Upper lobe of left lung (tissue), 6 donors: ENCODE results near the gene FOXE1. TPM values are rescaled to one million over a fixed set of nuclear protein-coding genes. Genes with fewer than 3 reads are reported as not detected.

Experiments used
- ATAC-seq, 2 donors: fragments of 200-7000 bp; cut with Tn5 transposase; one replicate each; pipeline ENCODE4 v1.9.1; 2022; ENCODE audit warnings: mild to moderate bottlenecking in 2 of 2, moderate library complexity in 2 of 2; ENCODE audit not compliant: low FRiP score in 2 of 2
- DNase-seq, 2 donors: peaks; one replicate each; pipeline ENCODE4 v3.0.0-alpha.2; 2019 to 2020
- H3K27ac ChIP-seq, 4 donors: fragments of 200-600 bp; sonication (generic); one replicate each; pipeline ENCODE4 v1.5.1; 2016 to 2019
- H3K27me3 ChIP-seq, 4 donors: fragments of 200-600 bp; sonication (generic); one replicate each; pipeline ENCODE4 v1.5.1; 2017 to 2019
- H3K36me3 ChIP-seq, 4 donors: fragments of 200-600 bp; sonication (generic); one replicate each; pipeline ENCODE4 v1.5.1; 2016 to 2019
- H3K4me1 ChIP-seq, 4 donors: fragments of 200-600 bp; sonication (generic); one replicate each; pipeline ENCODE4 v1.5.1; 2018 to 2019
- H3K4me3 ChIP-seq, 4 donors: fragments of 200-600 bp; sonication (generic); one replicate each; pipeline ENCODE4 v1.5.1; 2017 to 2019; ENCODE audit warnings: mild to moderate bottlenecking in 2 of 4, moderate library complexity in 1 of 4
- H3K9me3 ChIP-seq, 4 donors: fragments of 200-600 bp; sonication (generic); one replicate each; pipeline ENCODE4 v1.5.1; 2018 to 2019
- CTCF ChIP-seq, 6 experiments: fragments of 450-650 bp in 4 of 6; fragments of 200-600 bp in 2 of 6; sonication (generic) in 2 of 6; IDR thresholded peaks; one replicate each; pipeline ENCODE4 v1.5.1; 2016 to 2019; ENCODE audit warnings: antibody characterized with exemption in 6 of 6
- EP300 ChIP-seq, 4 donors: sonication (generic); formaldehyde crosslinking; IDR thresholded peaks; one replicate each; pipeline ENCODE4 v1.5.1; 2017; ENCODE audit warnings: antibody characterized with exemption in 4 of 4, control low read depth in 2 of 4
- POLR2A ChIP-seq, 4 donors: fragments of 450-650 bp; IDR thresholded peaks; one replicate each; pipeline ENCODE4 v1.5.1; 2016 to 2017; ENCODE audit warnings: antibody characterized with exemption in 4 of 4, mild to moderate bottlenecking in 2 of 4
- POLR2AphosphoS5 ChIP-seq, 2 donors: sonication (generic); formaldehyde crosslinking; IDR thresholded peaks; one replicate each; pipeline ENCODE4 v1.5.1; 2017; ENCODE audit warnings: antibody characterized with exemption in 2 of 2
- WGBS, 2 donors: methylation state at CpG; one replicate each; pipeline ENCODE4 v1.1.5; 2017 to 2018; 5-methylcytosine and 5-hydroxymethylcytosine counted together
- total RNA-seq, 6 donors: library from RNA; depleted of rRNA in 4 of 6; stranded (reverse); fragments of >200 nt in 4 of 6; gene quantifications; one replicate each; pipeline versions ENCODE4 v1.1.0 to v1.2.1, GENCODE V29; 2016 to 2021
- donor health status: DM: no; HTN: no; CAD: no; lungs with moderate emphysema.
- donor health status: DM: no; HTN: yes; CAD: no; lungs with severe emphysema.

Gene FOXE1
- total RNA-seq, 6 donors from 2014 or later = 1.8 TPM; not detected in 5

- Histone ChIP-seq H3K27ac (no peak overlapping the region), H3K4me1 (peaks cover 20 to 35% (median 22%) of the 10 kb centered on the region in 4 donors), H3K27me3 (peaks cover 0 to 71% (median 43%) of the 10 kb centered on the region in 4 donors), H3K4me3 (no peak overlapping the region), H3K9me3 (no peaks in the 10 kb centered on the region), H3K36me3 (no peaks in the 10 kb centered on the region)
- ATAC-seq = no peak
- DNase-seq = no peak
- whole genome bisulfite sequencing, 2 donors = 14 to 26% methylated on average over 11 to 15 of the region's 15 CpGs
- TF ChIP-seq POLR2AphosphoS5 (IDR thresholded peaks at IDR 0.05) (no peak), EP300 (IDR thresholded peaks at IDR 0.05) (no peak), CTCF (IDR thresholded peaks at IDR 0.05) (no peak), POLR2A (IDR thresholded peaks at IDR 0.05) (no peak)
Observed at GRCh38 chr9:97856857-97857605, 4.0 kb downstream of the FOXE1 start.

DNA sequence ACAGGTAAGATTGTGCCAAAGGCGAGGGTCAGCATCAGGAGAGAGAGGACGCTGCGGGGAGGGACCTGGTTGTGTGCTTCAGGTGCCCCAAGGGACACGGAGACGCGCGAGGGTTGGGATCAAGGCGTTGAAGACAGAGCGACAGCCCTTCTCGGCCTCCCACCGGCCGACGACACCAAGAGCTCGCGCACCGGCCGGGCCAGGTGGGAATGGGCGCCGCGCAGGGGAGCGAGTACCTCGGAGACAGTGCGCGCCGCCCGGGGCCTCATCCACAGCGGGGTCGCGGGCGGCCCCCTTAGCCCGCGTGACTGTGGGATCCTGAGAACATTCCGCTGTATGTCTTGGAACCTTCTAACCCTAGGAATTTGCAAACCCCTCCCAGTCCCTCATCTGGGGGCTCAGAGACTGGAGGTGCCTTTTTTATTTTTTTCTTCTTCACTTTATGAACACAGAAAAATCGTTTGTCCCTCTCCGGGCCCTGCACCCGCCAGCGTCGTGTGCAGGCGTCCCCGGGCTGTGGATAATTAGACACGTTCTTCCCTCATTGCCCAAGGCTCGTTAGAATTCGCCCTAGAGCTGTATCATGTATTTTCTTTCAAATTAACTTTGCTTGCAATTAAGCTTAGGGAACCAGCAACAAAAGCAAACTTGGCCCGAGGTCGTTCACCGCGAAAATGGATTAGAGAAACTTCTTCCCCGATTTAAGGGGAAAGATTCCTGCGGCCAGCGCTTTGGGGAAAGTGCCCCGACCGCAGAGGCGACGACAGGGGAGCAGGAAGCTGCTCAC, 4.8 kb downstream of the FOXE1 start:
- no peak overlapping the region for H3K4me3 ChIP-seq
- no peaks in the 10 kb centered on the region for H3K36me3 ChIP-seq
- peaks cover 16 to 27% (median 16%) of the 10 kb centered on the region in 4 donors for H3K4me1 ChIP-seq
- TF ChIP-seq POLR2A (IDR thresholded peaks at IDR 0.05) (no peak), CTCF (IDR thresholded peaks at IDR 0.05) (no peak), EP300 (IDR thresholded peaks at IDR 0.05) (no peak), POLR2AphosphoS5 (IDR thresholded peaks at IDR 0.05) (no peak)
- 6 to 8% methylated on average over 36 to 54 of the region's 54 CpGs for WGBS, 2 donors
- DNase-seq (peak in 1 of 2 donors; percentile 66), ATAC-seq (no peak)
- H3K9me3 ChIP-seq = no peaks in the 10 kb centered on the region
- no peak overlapping the region for H3K27ac ChIP-seq
- H3K27me3 ChIP-seq = peaks cover 0 to 63% (median 38%) of the 10 kb centered on the region in 4 donors

- H3K27ac ChIP-seq = no peak overlapping the region
- 5 to 25% methylated on average over 6 of the region's 6 CpGs for WGBS, 2 donors
- H3K27me3 ChIP-seq = peaks cover 0 to 58% (median 33%) of the 10 kb centered on the region in 4 donors
- no peak for TF ChIP-seq EP300 (IDR thresholded peaks at IDR 0.05)
- no peak for TF ChIP-seq POLR2A (IDR thresholded peaks at IDR 0.05)
- TF ChIP-seq CTCF (IDR thresholded peaks at IDR 0.05) = no peak
- no peak for TF ChIP-seq POLR2AphosphoS5 (IDR thresholded peaks at IDR 0.05)
- no peaks in the 10 kb centered on the region for H3K9me3 ChIP-seq
- ATAC-seq (no peak), DNase-seq (no peak)
- H3K4me1 ChIP-seq = peaks cover 10 to 22% (median 11%) of the 10 kb centered on the region in 4 donors
- no peaks in the 10 kb centered on the region for H3K36me3 ChIP-seq
- no peak overlapping the region for H3K4me3 ChIP-seq
Observed at GRCh38 chr9:97858393-97858713, 5.3 kb downstream of the FOXE1 start.

GRCh38 chr9:97858826-97859225, 5.8 kb downstream of the FOXE1 start:
- DNase-seq (no peak), ATAC-seq (no peak)
- no peaks in the 10 kb centered on the region for H3K9me3 ChIP-seq
- TF ChIP-seq POLR2AphosphoS5 (IDR thresholded peaks at IDR 0.05) (no peak), POLR2A (IDR thresholded peaks at IDR 0.05) (no peak), EP300 (IDR thresholded peaks at IDR 0.05) (no peak), CTCF (IDR thresholded peaks at IDR 0.05) (no peak)
- H3K4me1 ChIP-seq = peaks cover 6 to 17% (median 6%) of the 10 kb centered on the region in 4 donors
- no peaks in the 10 kb centered on the region for H3K36me3 ChIP-seq
- no peak overlapping the region for H3K27ac ChIP-seq
- WGBS, 2 donors = 25 to 36% methylated on average over 1 of the region's 1 CpG
- no peak overlapping the region for H3K4me3 ChIP-seq
- peaks cover 0 to 53% (median 28%) of the 10 kb centered on the region in 4 donors for H3K27me3 ChIP-seq
